Stomach (tissue), 9 donors: ENCODE data around the gene DNAI4. TPM values are rescaled to one million over a fixed set of nuclear protein-coding genes. Genes with fewer than 3 reads are reported as not detected.

Experiments
- DNase-seq, 2 donors: peaks; one replicate each; pipeline versions ENCODE4 v3.0.0 to v3.0.0-alpha.2; 2013 to 2019
- H3K27ac ChIP-seq, 5 donors: fragments of 200-600 bp in 4 of 5; sonication (generic) in 4 of 5; one replicate each; pipeline ENCODE4 v1.5.1; 2013 to 2019; ENCODE audit warnings: mild to moderate bottlenecking in 1 of 5, moderate library complexity in 1 of 5
- H3K27me3 ChIP-seq, 3 donors: fragments of 200-600 bp; sonication (generic); one replicate each; pipeline ENCODE4 v1.5.1; 2017 to 2019; ENCODE audit warnings: mixed run types in 1 of 3
- H3K36me3 ChIP-seq, 4 donors: fragments of 200-600 bp; sonication (generic); 1 replicate in 3 of 4; 2 replicates in 1 of 4; pipeline ENCODE4 v1.5.1; 2016 to 2019
- H3K4me1 ChIP-seq, 4 donors: fragments of 200-600 bp; sonication (generic); one replicate each; pipeline ENCODE4 v1.5.1; 2016 to 2019
- H3K4me3 ChIP-seq, 4 donors: fragments of 200-600 bp; sonication (generic) in 3 of 4; one replicate each; pipeline ENCODE4 v1.5.1; 2016 to 2019; ENCODE audit warnings: mild to moderate bottlenecking in 1 of 4
- H3K9me3 ChIP-seq, 4 donors: fragments of 200-600 bp; sonication (generic); one replicate each; pipeline ENCODE4 v1.5.1; 2016 to 2019
- EP300 ChIP-seq: sonication (generic); formaldehyde crosslinking; IDR thresholded peaks from one replicate; pipeline ENCODE4 v1.6.1; 2017; ENCODE audit warnings: antibody characterized with exemption
- POLR2A ChIP-seq, 4 donors: fragments of 450-650 bp; IDR thresholded peaks; one replicate each; pipeline ENCODE4 v1.6.1; 2016; ENCODE audit warnings: antibody characterized with exemption in 4 of 4, control low read depth in 2 of 4, mild to moderate bottlenecking in 1 of 4, moderate library complexity in 1 of 4
- POLR2AphosphoS5 ChIP-seq, 3 donors: sonication (generic); formaldehyde crosslinking; IDR thresholded peaks; one replicate each; pipeline ENCODE4 v1.6.1; 2016; ENCODE audit warnings: antibody characterized with exemption in 3 of 3
- WGBS, 5 donors: extraction: QIAGEN DNeasy Blood & Tissue Kit in 3 of 5; methylation state at CpG; one replicate each; pipeline versions ENCODE4 v1.1.5 to v1.1.7; 2013 to 2018; 5-methylcytosine and 5-hydroxymethylcytosine counted together
- intact Hi-C: fragments of 100-400 bp; cut with DNase I; formaldehyde crosslinking; loops from one replicate; pipeline ENCODE4 v1.15.1; 2023; ENCODE audit warnings: low total_unique reads
- polyA plus RNA-seq, 3 donors: library from polyadenylated mRNA; stranded (reverse); fragments of 200-250 nt; gene quantifications; one replicate each; pipeline ENCODE4 v1.2.3, GENCODE V29; 2013
- total RNA-seq, 5 donors: library from RNA; depleted of rRNA; stranded (reverse); fragments of >200 nt; gene quantifications; one replicate each; pipeline versions ENCODE4 v1.1.0 to v1.2.3, GENCODE V29; 2014 to 2016
- TF ChIP-seq, protein P1 (sequence below), 7 experiments: fragments of 450-650 bp in 4 of 7; fragments of 200-600 bp in 3 of 7; sonication (generic) in 3 of 7; IDR thresholded peaks; one replicate each; pipeline ENCODE4 v1.5.1; 2016 to 2019; ENCODE audit warnings: antibody characterized with exemption in 7 of 7, control low read depth in 2 of 7, mild to moderate bottlenecking in 1 of 7
- donor health status: healthy with polysubstance abuse.
- donor health status: Bipolar disorder and iron deficiency.
- donor health status: healthy.

The DNAI4 gene
- total and polyA plus RNA-seq, 8 donors: 0.44 to 9.5 (median 6.2) TPM; not detected in 1

DNA sequence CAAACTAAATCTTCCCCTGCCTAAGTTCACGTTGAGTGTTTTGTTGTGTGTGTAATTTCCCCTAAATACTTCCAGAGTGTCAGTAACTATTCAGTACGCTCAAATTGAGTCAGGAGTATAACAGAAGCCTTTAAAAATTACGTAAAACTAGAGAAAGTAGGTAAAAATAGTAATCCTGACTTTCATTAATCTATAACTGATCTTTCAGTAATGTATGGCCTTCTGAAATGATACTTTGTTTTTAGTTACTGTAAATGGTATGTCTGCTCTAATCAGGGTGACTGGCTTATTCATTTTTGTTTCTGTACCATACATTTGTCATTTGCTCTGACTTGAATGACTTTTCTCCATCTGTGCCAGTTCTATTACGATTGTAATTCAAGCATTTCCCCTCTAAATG lies 29.6 kb upstream of the DNAI4 start:
- WGBS, 5 donors: 82 to 89% (median 84%) methylated on average over 4 of the region's 4 CpGs
- intact Hi-C loops: no loop called here

GRCh38 chr1:66951513-66951912 lies 26.9 kb upstream of the DNAI4 start:
- intact Hi-C loops: no loop called here
- no peak for TF ChIP-seq EP300
- no peak for TF ChIP-seq POLR2A (IDR thresholded peaks at IDR 0.05)
- TF ChIP-seq POLR2AphosphoS5 (IDR thresholded peaks at IDR 0.05): no peak
- TF ChIP-seq, protein P1, sequence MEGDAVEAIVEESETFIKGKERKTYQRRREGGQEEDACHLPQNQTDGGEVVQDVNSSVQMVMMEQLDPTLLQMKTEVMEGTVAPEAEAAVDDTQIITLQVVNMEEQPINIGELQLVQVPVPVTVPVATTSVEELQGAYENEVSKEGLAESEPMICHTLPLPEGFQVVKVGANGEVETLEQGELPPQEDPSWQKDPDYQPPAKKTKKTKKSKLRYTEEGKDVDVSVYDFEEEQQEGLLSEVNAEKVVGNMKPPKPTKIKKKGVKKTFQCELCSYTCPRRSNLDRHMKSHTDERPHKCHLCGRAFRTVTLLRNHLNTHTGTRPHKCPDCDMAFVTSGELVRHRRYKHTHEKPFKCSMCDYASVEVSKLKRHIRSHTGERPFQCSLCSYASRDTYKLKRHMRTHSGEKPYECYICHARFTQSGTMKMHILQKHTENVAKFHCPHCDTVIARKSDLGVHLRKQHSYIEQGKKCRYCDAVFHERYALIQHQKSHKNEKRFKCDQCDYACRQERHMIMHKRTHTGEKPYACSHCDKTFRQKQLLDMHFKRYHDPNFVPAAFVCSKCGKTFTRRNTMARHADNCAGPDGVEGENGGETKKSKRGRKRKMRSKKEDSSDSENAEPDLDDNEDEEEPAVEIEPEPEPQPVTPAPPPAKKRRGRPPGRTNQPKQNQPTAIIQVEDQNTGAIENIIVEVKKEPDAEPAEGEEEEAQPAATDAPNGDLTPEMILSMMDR (IDR thresholded peaks at IDR 0.05): no peak
- no peaks in the 10 kb centered on the region for H3K9me3 ChIP-seq
- no peaks in the 10 kb centered on the region for H3K27me3 ChIP-seq
- no peak overlapping the region for H3K27ac ChIP-seq
- DNase-seq: no peak
- H3K4me1 ChIP-seq: peaks cover 0 to 38% (median 18%) of the 10 kb centered on the region in 4 donors
- H3K4me3 ChIP-seq: no peak overlapping the region
- WGBS, 5 donors: 90 to 95% (median 93%) methylated on average over 6 of the region's 6 CpGs
- H3K36me3 ChIP-seq: peaks cover 11 to 95% (median 76%) of the 10 kb centered on the region in 4 donors

More for the DNA sequence above, 29.6 kb upstream of the DNAI4 start:
- peaks cover 0 to 17% (median 6%) of the 10 kb centered on the region in 4 donors for H3K4me1 ChIP-seq
- no peak overlapping the region for H3K27ac ChIP-seq
- H3K9me3 ChIP-seq: no peaks in the 10 kb centered on the region
- H3K4me3 ChIP-seq: no peak overlapping the region
- peaks cover 6 to 91% (median 72%) of the 10 kb centered on the region in 4 donors for H3K36me3 ChIP-seq
- no peaks in the 10 kb centered on the region for H3K27me3 ChIP-seq
- no peak for DNase-seq
- TF ChIP-seq POLR2A (IDR thresholded peaks at IDR 0.05): no peak
- TF ChIP-seq, protein P1 (IDR thresholded peaks at IDR 0.05): no peak
- TF ChIP-seq EP300: no peak
- no peak for TF ChIP-seq POLR2AphosphoS5 (IDR thresholded peaks at IDR 0.05)

- Histone ChIP-seq H3K27ac (peak overlapping the region in 2 of 5 donors; percentile 11 to 18), H3K36me3 (peaks cover 6 to 78% (median 61%) of the 10 kb centered on the region in 4 donors), H3K4me1 (peaks cover 13 to 65% (median 24%) of the 10 kb centered on the region in 4 donors), H3K27me3 (no peaks in the 10 kb centered on the region), H3K9me3 (no peaks in the 10 kb centered on the region), H3K4me3 (no peak overlapping the region)
- no peak for DNase-seq
- 27 to 50% (median 39%) methylated on average over 1 of the region's 1 CpG for WGBS, 5 donors
- TF ChIP-seq POLR2A (IDR thresholded peaks at IDR 0.05): no peak
- TF ChIP-seq, protein P1 (IDR thresholded peaks at IDR 0.05): no peak
- no peak for TF ChIP-seq EP300
- TF ChIP-seq POLR2AphosphoS5 (IDR thresholded peaks at IDR 0.05): no peak
- intact Hi-C loops: no loop called here
Observed at GRCh38 chr1:66947267-66947666, 22.6 kb upstream of the DNAI4 start.

DNA sequence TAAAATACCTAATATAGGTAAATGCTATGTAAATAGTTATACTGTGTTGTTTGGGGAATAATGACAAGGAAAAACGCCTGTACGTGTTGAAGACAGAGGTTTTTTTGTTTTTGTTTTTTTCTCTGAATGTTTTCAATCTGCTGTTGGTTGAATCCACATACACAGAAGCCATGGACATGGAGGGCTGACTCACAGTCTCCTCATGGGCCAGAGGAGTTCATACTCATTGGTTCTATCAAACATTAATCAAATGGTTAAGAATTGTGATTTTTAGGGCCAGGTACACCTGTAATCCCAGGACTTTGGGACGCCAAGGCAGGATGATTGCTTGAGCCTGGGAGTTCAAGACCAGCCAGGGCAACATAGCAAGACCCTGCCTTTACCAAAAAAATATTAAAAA lies 20.7 kb upstream of the DNAI4 start:
- Histone ChIP-seq H3K4me3 (no peak overlapping the region), H3K27me3 (no peaks in the 10 kb centered on the region), H3K9me3 (no peaks in the 10 kb centered on the region), H3K27ac (peak overlapping the region in 3 of 5 donors; percentile 17 to 65 (median 54)), H3K4me1 (peaks cover 13 to 82% (median 34%) of the 10 kb centered on the region in 4 donors), H3K36me3 (peaks cover 5 to 70% (median 45%) of the 10 kb centered on the region in 4 donors)
- WGBS, 5 donors: 95 to 100% (median 96%) methylated on average over 3 of the region's 3 CpGs
- DNase-seq: no peak
- TF ChIP-seq, protein P1 (IDR thresholded peaks at IDR 0.05): no peak
- no peak for TF ChIP-seq POLR2A (IDR thresholded peaks at IDR 0.05)
- no peak for TF ChIP-seq EP300
- TF ChIP-seq POLR2AphosphoS5 (IDR thresholded peaks at IDR 0.05): no peak
- intact Hi-C loops: no loop called here
